IPS-18a (cell line): ENCODE measurements around the gene GTSE1.

Source experiments
- H3K27ac ChIP-seq: one replicate; pipeline ENCODE4 v1.5.1; 2013; ENCODE audit warnings: low read length
- H3K27me3 ChIP-seq: one replicate; pipeline ENCODE4 v1.6.1; 2013; ENCODE audit warnings: mild to moderate bottlenecking, low read length; ENCODE audit not compliant: control insufficient read depth, insufficient read depth
- H3K36me3 ChIP-seq: one replicate; pipeline ENCODE4 v1.6.1; 2013; ENCODE audit warnings: low read depth, low read length; ENCODE audit not compliant: control insufficient read depth
- H3K4me1 ChIP-seq: one replicate; pipeline ENCODE4 v1.6.1; 2013; ENCODE audit warnings: low read depth, low read length; ENCODE audit not compliant: control insufficient read depth
- H3K4me3 ChIP-seq: one replicate; pipeline ENCODE4 v1.5.1; 2013; ENCODE audit warnings: low read length
- H3K9ac ChIP-seq: one replicate; pipeline ENCODE4 v1.6.1; 2013; ENCODE audit warnings: mild to moderate bottlenecking, low read length, moderate library complexity
- H3K9me3 ChIP-seq: one replicate; pipeline ENCODE4 v1.6.1; 2013; ENCODE audit warnings: low read depth, low read length; ENCODE audit not compliant: control insufficient read depth

Gene GTSE1

GRCh38 chr22:46290121-46290842 is 6.4 kb upstream of the GTSE1 start:
- Histone ChIP-seq H3K9ac (no peak overlapping the region), H3K4me3 (no peak overlapping the region), H3K36me3 (peaks cover 6% of the 10 kb centered on the region), H3K9me3 (no peaks in the 10 kb centered on the region), H3K4me1 (no peaks in the 10 kb centered on the region), H3K27me3 (no peaks in the 10 kb centered on the region), H3K27ac (no peak overlapping the region)

GRCh38 chr22:46290843-46291785 is 5.6 kb upstream of the GTSE1 start:
- Histone ChIP-seq H3K36me3 (peaks cover 6% of the 10 kb centered on the region), H3K9ac (no peak overlapping the region), H3K9me3 (no peaks in the 10 kb centered on the region), H3K27me3 (no peaks in the 10 kb centered on the region), H3K4me1 (no peaks in the 10 kb centered on the region), H3K27ac (no peak overlapping the region), H3K4me3 (no peak overlapping the region)

- Histone ChIP-seq H3K4me3 (no peak overlapping the region), H3K9ac (no peak overlapping the region), H3K36me3 (peaks cover 3% of the 10 kb centered on the region), H3K27me3 (no peaks in the 10 kb centered on the region), H3K9me3 (no peaks in the 10 kb centered on the region), H3K27ac (no peak overlapping the region), H3K4me1 (no peaks in the 10 kb centered on the region)
These were observed 4.5 kb upstream of the GTSE1 start for GRCh38 chr22:46292173-46292572.

- no peak overlapping the region for H3K4me3 ChIP-seq
- no peak overlapping the region for H3K27ac ChIP-seq
- no peak overlapping the region for H3K9ac ChIP-seq
- H3K4me1 ChIP-seq, result no peaks in the 10 kb centered on the region
- H3K27me3 ChIP-seq, result no peaks in the 10 kb centered on the region
- H3K9me3 ChIP-seq, result no peaks in the 10 kb centered on the region
- peaks cover 3% of the 10 kb centered on the region for H3K36me3 ChIP-seq
These were observed 3.9 kb upstream of the GTSE1 start for GRCh38 chr22:46292732-46293131.

- Histone ChIP-seq H3K27me3 (no peaks in the 10 kb centered on the region), H3K27ac (no peak overlapping the region), H3K4me3 (no peak overlapping the region), H3K9ac (no peak overlapping the region), H3K4me1 (no peaks in the 10 kb centered on the region), H3K9me3 (no peaks in the 10 kb centered on the region), H3K36me3 (peaks cover 5% of the 10 kb centered on the region)
These were observed 3.0 kb upstream of the GTSE1 start for GRCh38 chr22:46293577-46294260.

- no peak overlapping the region for H3K9ac ChIP-seq
These were observed 1.9 kb upstream of the GTSE1 start for GRCh38 chr22:46294784-46295183.

GRCh38 chr22:46295277-46295971 is 1.2 kb upstream of the GTSE1 start:
- Histone ChIP-seq H3K27ac (no peak overlapping the region), H3K4me3 (peak overlapping the region; percentile 93), H3K4me1 (no peaks in the 10 kb centered on the region), H3K9me3 (no peaks in the 10 kb centered on the region), H3K36me3 (peaks cover 18% of the 10 kb centered on the region), H3K27me3 (no peaks in the 10 kb centered on the region), H3K9ac (peak overlapping the region; percentile 56)

More at GRCh38 chr22:46294784-46295183, 1.9 kb upstream of the GTSE1 start:
- H3K4me1 ChIP-seq, result no peaks in the 10 kb centered on the region
- no peaks in the 10 kb centered on the region for H3K9me3 ChIP-seq
- H3K27me3 ChIP-seq, result no peaks in the 10 kb centered on the region
- no peak overlapping the region for H3K27ac ChIP-seq
- H3K4me3 ChIP-seq, result no peak overlapping the region
- peaks cover 14% of the 10 kb centered on the region for H3K36me3 ChIP-seq

GRCh38 chr22:46297151-46297812 is 612 bp downstream of the GTSE1 start:
- Histone ChIP-seq H3K4me3 (peak overlapping the region; percentile 93), H3K36me3 (peaks cover 26% of the 10 kb centered on the region), H3K4me1 (no peaks in the 10 kb centered on the region), H3K27me3 (no peaks in the 10 kb centered on the region), H3K9me3 (no peaks in the 10 kb centered on the region), H3K9ac (peak overlapping the region; percentile 69), H3K27ac (no peak overlapping the region)

- Histone ChIP-seq H3K36me3 (peaks cover 30% of the 10 kb centered on the region), H3K27me3 (no peaks in the 10 kb centered on the region), H3K4me3 (no peak overlapping the region), H3K9me3 (no peaks in the 10 kb centered on the region), H3K27ac (no peak overlapping the region), H3K4me1 (no peaks in the 10 kb centered on the region), H3K9ac (no peak overlapping the region)
These were observed 2.4 kb downstream of the GTSE1 start for GRCh38 chr22:46299101-46299500.

GRCh38 chr22:46300491-46300890 is 3.8 kb downstream of the GTSE1 start:
- H3K9me3 ChIP-seq, result no peaks in the 10 kb centered on the region
- no peak overlapping the region for H3K9ac ChIP-seq
- no peak overlapping the region for H3K4me3 ChIP-seq
- H3K27ac ChIP-seq, result no peak overlapping the region
- no peaks in the 10 kb centered on the region for H3K4me1 ChIP-seq
- no peaks in the 10 kb centered on the region for H3K27me3 ChIP-seq
- H3K36me3 ChIP-seq, result peaks cover 30% of the 10 kb centered on the region
